ENCODE measurements around the gene RALBP1. TPM values are rescaled to one million over a fixed set of nuclear protein-coding genes. Genes with fewer than 3 reads are reported as not detected.

The RALBP1 gene
- total and polyA plus RNA-seq, 2 of the 4 experiments (the other 2 are of a cell fraction): 30.6 to 38.2 TPM

DNA sequence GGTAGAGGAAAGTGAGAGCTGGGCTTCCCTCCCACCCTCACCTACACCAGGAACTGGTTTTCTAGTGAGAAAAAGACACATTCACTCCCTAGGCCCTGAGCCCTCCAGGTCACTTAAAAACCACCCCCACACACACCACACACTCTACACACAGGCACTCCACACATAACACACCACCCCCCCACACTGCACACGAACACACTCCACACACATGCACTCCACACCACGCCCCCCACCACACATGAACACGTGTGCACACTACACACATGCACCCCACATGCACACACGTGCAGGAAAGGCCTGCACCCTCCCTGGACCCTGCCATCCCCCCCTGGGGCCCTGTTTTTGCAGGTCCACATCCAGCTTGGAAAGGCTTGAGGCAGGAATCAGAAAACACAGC, 67.6 kb downstream of the RALBP1 start:
- peaks cover 20% of the 10 kb centered on the region for H3K4me1 ChIP-seq (ENCODE audit: control insufficient read depth, insufficient read depth, low read length)
- in situ Hi-C loops (cut with MboI; ENCODE audit: low sequenced_read_pairs): no loop called here
- H2BK5ac ChIP-seq (ENCODE audit: low read depth, low read length, poor library complexity, severe bottlenecking): no peak overlapping the region
- H3K9me1 ChIP-seq (ENCODE audit: insufficient read depth, low read length): peaks cover 33% of the 10 kb centered on the region
- H3K18ac ChIP-seq (ENCODE audit: low read depth, low read length): no peak overlapping the region
- 88% methylated on average over 4 of the region's 4 CpGs; no CpG with 5 or more reads in 1 of the 2 experiments for whole genome bisulfite sequencing, 2 experiments (ENCODE audit: extremely low coverage in 2 of 2, insufficient read length in 1 of 2)
- CTCF ChIA-PET: no interaction called here
- no peak overlapping the region for H2BK15ac ChIP-seq (ENCODE audit: low read depth, low read length)
- H3K4me3 ChIP-seq (ENCODE audit: insufficient read depth, low read depth, low read length): no peak overlapping the region
- peaks cover 31% of the 10 kb centered on the region for H3K36me3 ChIP-seq (ENCODE audit: control insufficient read depth, insufficient read depth, low read length)
- no peak overlapping the region for H2AK5ac ChIP-seq (ENCODE audit: low read depth, low read length)
- no peak overlapping the region for H4K91ac ChIP-seq (ENCODE audit: insufficient read depth, low read depth, low read length)
- no peak overlapping the region for H2AK9ac ChIP-seq (replicated peaks; ENCODE audit: low read depth, low read length, poor library complexity)
- no peaks in the 10 kb centered on the region for H3K27me3 ChIP-seq (ENCODE audit: control insufficient read depth, insufficient read depth, low read length)
- no TSS peak for BruUV-seq (replicated peaks)
- POLR2A ChIA-PET (ENCODE audit: unreplicated experiment): no interaction called here
- no peak overlapping the region for H3K14ac ChIP-seq (replicated peaks; ENCODE audit: low read depth, low read length)
- H3K23ac ChIP-seq (ENCODE audit: low read depth, low read length): no peak overlapping the region
- ATAC-seq (ENCODE audit: low read depth): no peak
- H3K27ac ChIP-seq (ENCODE audit: insufficient read depth, low read length): no peak overlapping the region
- peaks cover 3% of the 10 kb centered on the region; the same call in 1 of the 2 replicates for H4K20me1 ChIP-seq (ENCODE audit: insufficient read depth, low read length)
- no peak for DNase-seq
- peaks cover 24 to 65% of the 10 kb centered on the region in 2 experiments for H3K79me1 ChIP-seq (ENCODE audit: low read depth in 1 of 2, low read length in 2 of 2)
- H2BK120ac ChIP-seq (ENCODE audit: low read depth, low read length): no peak overlapping the region
- no peak overlapping the region for H3K4ac ChIP-seq (ENCODE audit: low read depth, low read length)
- no peak overlapping the region for H3K9ac ChIP-seq (ENCODE audit: low read depth, low read length)
- no peak overlapping the region for H3K56ac ChIP-seq (ENCODE audit: extremely low read depth, insufficient read depth, low read length)
- dilution Hi-C loops (cut with HindIII; ENCODE audit: low sequenced_read_pairs, unreplicated experiment): no loop called here
- peak overlapping the region in 1 of 2 experiments; percentile 60; a peak in 1 of 4 replicates for H4K8ac ChIP-seq (ENCODE audit: low read depth in 2 of 2, low read length in 2 of 2)
- H3K9me3 ChIP-seq (ENCODE audit: control insufficient read depth, insufficient read depth, low read length): no peaks in the 10 kb centered on the region
- intact Hi-C loops (cut with micrococcal nuclease): no loop called here
- H3K4me2 ChIP-seq (ENCODE audit: low read depth, low read length): no peak overlapping the region
- no peak for TF ChIP-seq CEBPB (IDR thresholded peaks at IDR 0.05; ENCODE audit: low read depth, low read length)
- no peak overlapping the region for H2BK20ac ChIP-seq (ENCODE audit: low read depth, low read length)
- H4K5ac ChIP-seq (ENCODE audit: low read depth, low read length): no peak overlapping the region
- H2AFZ ChIP-seq (replicated peaks; ENCODE audit: low read length, poor library complexity): no peak overlapping the region
